IMR-90 (cell line): ENCODE results near the gene IL2RA. TPM values are rescaled to one million over a fixed set of nuclear protein-coding genes. Genes with fewer than 3 reads are reported as not detected.

Source experiments
- ATAC-seq: fragments of 200-7000 bp; cut with Tn5 transposase; 2 replicates; pipeline ENCODE4 v1.9.1; 2020; ENCODE audit warnings: low read depth, mild to moderate bottlenecking, moderate library complexity
- BruUV-seq: library from RNA; stranded (reverse); fragments of 400-500 nt; replicated peaks from 2 replicates; lab custom pipeline; 2021; lab: Mats Ljungman, UMichigan
- CTCF ChIA-PET: fragments of 300-600 bp; formaldehyde crosslinking; extraction: SDS; loops from one replicate; lab custom pipeline; 2021; ENCODE audit warnings: antibody characterized with exemption; lab: Yijun Ruan, JAX
- POLR2A ChIA-PET: fragments of 300-600 bp; sonication (Branson Sonifier 250); formaldehyde crosslinking; loops from one replicate; lab custom pipeline; 2022; ENCODE audit warnings: antibody characterized with exemption; ENCODE audit not compliant: unreplicated experiment; lab: Charles Lee
- DNase-seq: peaks from one replicate; pipeline ENCODE4 v3.0.0; 2013
- H2AFZ ChIP-seq: replicated peaks from 2 replicates; pipeline ENCODE3; 2013; ENCODE audit warnings: low read length, mild to moderate bottlenecking; ENCODE audit not compliant: poor library complexity
- H2AK5ac ChIP-seq: 2 replicates; pipeline ENCODE4 v1.6.1; 2013; ENCODE audit warnings: low read depth, low read length, inconsistent platforms
- H2AK9ac ChIP-seq: replicated peaks from 2 replicates; pipeline ENCODE3; 2013; ENCODE audit warnings: mild to moderate bottlenecking, low read depth, low read length, moderate library complexity; ENCODE audit not compliant: poor library complexity
- H2BK120ac ChIP-seq: 2 replicates; pipeline ENCODE4 v1.6.1; 2013; ENCODE audit warnings: low read depth, low read length, inconsistent platforms
- H2BK15ac ChIP-seq: 3 replicates; pipeline ENCODE4 v1.6.1; 2013; ENCODE audit warnings: low read depth, low read length, inconsistent platforms
- H2BK20ac ChIP-seq: 2 replicates; pipeline ENCODE4 v1.6.1; 2013; ENCODE audit warnings: low read depth, mild to moderate bottlenecking, inconsistent platforms, low read length, moderate library complexity
- H2BK5ac ChIP-seq: 2 replicates; pipeline ENCODE4 v1.6.1; 2013; ENCODE audit warnings: mild to moderate bottlenecking, low read depth, low read length, inconsistent platforms; ENCODE audit not compliant: poor library complexity, severe bottlenecking
- H3K14ac ChIP-seq: replicated peaks from 2 replicates; pipeline ENCODE4 v1.6.1; 2013; ENCODE audit warnings: low read depth, low read length, inconsistent platforms
- H3K18ac ChIP-seq: 2 replicates; pipeline ENCODE4 v1.6.1; 2013; ENCODE audit warnings: low read depth, low read length, control low read depth
- H3K23ac ChIP-seq: 2 replicates; pipeline ENCODE4 v1.6.1; 2013; ENCODE audit warnings: low read depth, low read length, inconsistent platforms
- H3K27ac ChIP-seq: 2 replicates; pipeline ENCODE4 v1.5.1; 2013; ENCODE audit warnings: mild to moderate bottlenecking, control low read depth, low read length; ENCODE audit not compliant: insufficient read depth
- H3K27me3 ChIP-seq: 2 replicates; pipeline ENCODE4 v1.6.1; 2013; ENCODE audit warnings: low read length; ENCODE audit not compliant: control insufficient read depth, insufficient read depth
- H3K36me3 ChIP-seq: 2 replicates; pipeline ENCODE4 v1.6.1; 2013; ENCODE audit warnings: low read length, mixed read lengths; ENCODE audit not compliant: control insufficient read depth, insufficient read depth
- H3K4ac ChIP-seq: 2 replicates; pipeline ENCODE4 v1.6.1; 2013; ENCODE audit warnings: low read depth, low read length, inconsistent platforms
- H3K4me1 ChIP-seq: 2 replicates; pipeline ENCODE4 v1.6.1; 2013; ENCODE audit warnings: low read length, mixed read lengths; ENCODE audit not compliant: control insufficient read depth, insufficient read depth
- H3K4me2 ChIP-seq: 2 replicates; pipeline ENCODE4 v1.6.1; 2013; ENCODE audit warnings: low read depth, mild to moderate bottlenecking, control low read depth, low read length, moderate library complexity
- H3K4me3 ChIP-seq: 2 replicates; pipeline ENCODE4 v1.5.1; 2013; ENCODE audit warnings: low read depth, mild to moderate bottlenecking, control low read depth, low read length, moderate library complexity; ENCODE audit not compliant: insufficient read depth
- H3K56ac ChIP-seq: 2 replicates; pipeline ENCODE4 v1.6.1; 2013; ENCODE audit warnings: low read length, inconsistent platforms; ENCODE audit not compliant: insufficient read depth; ENCODE audit errors: extremely low read depth
- H3K79me1 ChIP-seq, 2 experiments: 2 replicates each; pipeline ENCODE4 v1.6.1; 2013; ENCODE audit warnings: low read length in 2 of 2, inconsistent platforms in 1 of 2, low read depth in 1 of 2
- H3K9ac ChIP-seq: 2 replicates; pipeline ENCODE4 v1.6.1; 2013; ENCODE audit warnings: low read depth, low read length, control low read depth
- H3K9me1 ChIP-seq: 2 replicates; pipeline ENCODE4 v1.6.1; 2013; ENCODE audit warnings: low read length, inconsistent platforms; ENCODE audit not compliant: insufficient read depth
- H3K9me3 ChIP-seq: 2 replicates; pipeline ENCODE4 v1.6.1; 2013; ENCODE audit warnings: low read length; ENCODE audit not compliant: control insufficient read depth, insufficient read depth
- H4K20me1 ChIP-seq: 2 replicates; pipeline ENCODE4 v1.6.1; 2013; ENCODE audit warnings: low read length, inconsistent platforms; ENCODE audit not compliant: insufficient read depth
- H4K5ac ChIP-seq: 2 replicates; pipeline ENCODE4 v1.6.1; 2013; ENCODE audit warnings: mild to moderate bottlenecking, low read depth, low read length, control low read depth
- H4K8ac ChIP-seq, 2 experiments: 2 replicates each; pipeline ENCODE4 v1.6.1; 2013; ENCODE audit warnings: low read depth in 2 of 2, low read length in 2 of 2, control low read depth in 1 of 2, inconsistent platforms in 1 of 2
- H4K91ac ChIP-seq: 2 replicates; pipeline ENCODE4 v1.6.1; 2013; ENCODE audit warnings: low read depth, low read length, inconsistent platforms; ENCODE audit not compliant: insufficient read depth
- CHD1 ChIP-seq: IDR thresholded peaks from 2 replicates; pipeline ENCODE4 v1.6.1; 2012; ENCODE audit warnings: low read depth, low read length, improper control_type of control experiment
- CTCF ChIP-seq: conservative IDR thresholded peaks from 2 replicates; pipeline ENCODE4 v1.5.1; 2012; ENCODE audit warnings: mild to moderate bottlenecking, low read depth, low read length, improper control_type of control experiment
- MXI1 ChIP-seq: IDR thresholded peaks from 2 replicates; pipeline ENCODE4 v1.6.1; 2012; ENCODE audit warnings: low read depth, mild to moderate bottlenecking, low read length, moderate library complexity, borderline replicate concordance
- RAD21 ChIP-seq: IDR thresholded peaks from 2 replicates; pipeline ENCODE4 v1.6.1; 2012; ENCODE audit warnings: low read length, improper control_type of control experiment
- SMC3 ChIP-seq: fragments of 150-350 bp; IDR thresholded peaks from 2 replicates; pipeline ENCODE4 v1.6.1; 2016; ENCODE audit warnings: low read depth, mild to moderate bottlenecking, antibody characterized with exemption, low read length, moderate library complexity
- WGBS, 2 experiments: methylation state at CpG; one replicate each; pipeline versions ENCODE4 v1.1.5 to v1.1.7; 2013; ENCODE audit warnings: missing lambda C conversion rate in 2 of 2; ENCODE audit not compliant: insufficient read length in 1 of 2; ENCODE audit errors: extremely low coverage in 2 of 2; 5-methylcytosine and 5-hydroxymethylcytosine counted together
- dilution Hi-C: fragments of 300-500 bp; cut with HindIII; formaldehyde crosslinking; loops from one replicate; pipeline ENCODE4 v1.14.3; 2018; ENCODE audit warnings: low sequenced_read_pairs; ENCODE audit not compliant: unreplicated experiment
- in situ Hi-C: fragments of 300-500 bp; cut with MboI; formaldehyde crosslinking; loops from 3 replicates; pipeline ENCODE4 v1.14.3; 2019; ENCODE audit warnings: low sequenced_read_pairs, inconsistent platforms, mixed read lengths
- intact Hi-C: fragments of 100-400 bp; cut with micrococcal nuclease; formaldehyde crosslinking; loops from 2 replicates; pipeline ENCODE4 v1.10.0; 2022
- polyA plus RNA-seq, 3 experiments: library from polyadenylated mRNA; depleted of rRNA; stranded (reverse); fragments of >200 nt; gene quantifications; 2 replicates each; pipeline ENCODE4 v1.2.3, GENCODE V29; 2012; ENCODE audit warnings: low replicate concordance in 1 of 3
- total RNA-seq: library from RNA; depleted of rRNA; stranded (reverse); fragments of >200 nt; gene quantifications from 2 replicates; pipeline ENCODE4 v1.2.3, GENCODE V29; 2012

The IL2RA gene
- total and polyA plus RNA-seq, 2 of the 4 experiments (the other 2 are of a cell fraction): not detected

GRCh38 chr10:6108631-6109443 is 46.7 kb upstream of the IL2RA start (continued):
- TF ChIP-seq SMC3 (peak; percentile 87), CHD1 (no peak)

- peaks cover 2% of the 10 kb centered on the region; the same call in 1 of the 2 replicates for H3K9me1 ChIP-seq
- peaks cover 41% of the 10 kb centered on the region for H3K36me3 ChIP-seq
- H4K8ac ChIP-seq: no peak overlapping the region
- in situ Hi-C loops (no loop called here), dilution Hi-C loops (no loop called here), intact Hi-C loops (no loop called here)
- no peak overlapping the region for H2AK5ac ChIP-seq
- no peak overlapping the region for H4K91ac ChIP-seq
- peaks cover 11% of the 10 kb centered on the region; the same call in 1 of the 2 replicates for H4K20me1 ChIP-seq
- H3K4me3 ChIP-seq: no peak overlapping the region
- no peak overlapping the region for H3K14ac ChIP-seq
- H3K4me2 ChIP-seq: no peak overlapping the region
- CTCF ChIA-PET: interaction anchor here (0.6 to 1.1 kb wide), 2 partner anchors 14 to 294 kb away, joined by 3 to 4 read pairs; no protein-coding TSS in a partner anchor
- H3K9ac ChIP-seq: no peak overlapping the region
- no peak overlapping the region for H2BK20ac ChIP-seq
- POLR2A ChIA-PET: no interaction called here
- WGBS, 2 experiments: no CpG with 5 or more reads among the region's 6 CpGs
- H3K23ac ChIP-seq: no peak overlapping the region
- H3K79me1 ChIP-seq: peaks cover 26 to 47% of the 10 kb centered on the region in 2 experiments
- H2AFZ ChIP-seq: no peak overlapping the region
- no peaks in the 10 kb centered on the region for H3K27me3 ChIP-seq
- TSS peak; percentile 30 for BruUV-seq
- H3K27ac ChIP-seq: no peak overlapping the region
- TF ChIP-seq MXI1: no peak
- TF ChIP-seq RAD21: no peak
- no peak for TF ChIP-seq CTCF
- DNase-seq (no peak), ATAC-seq (no peak)
- no peak overlapping the region for H3K56ac ChIP-seq
- no peaks in the 10 kb centered on the region for H3K9me3 ChIP-seq
- no peak overlapping the region for H2AK9ac ChIP-seq
- H2BK5ac ChIP-seq: no peak overlapping the region
- no peak overlapping the region for H3K4ac ChIP-seq
- peaks cover 3% of the 10 kb centered on the region for H3K4me1 ChIP-seq
- H2BK15ac ChIP-seq: no peak overlapping the region
- H2BK120ac ChIP-seq: no peak overlapping the region
- no peak overlapping the region for H3K18ac ChIP-seq
- H4K5ac ChIP-seq: no peak overlapping the region
Observed at GRCh38 chr10:6108072-6108471, 45.9 kb upstream of the IL2RA start.
